ENCODE results near the gene BPIFB3. TPM values are rescaled to one million over a fixed set of nuclear protein-coding genes. Genes with fewer than 3 reads are reported as not detected.

BPIFB3 gene
- total and polyA plus RNA-seq, 2 of the 13 experiments (the other 11 are each of a cell fraction or from before 2014, with no cell fraction given), result 0.09 TPM; not detected in 1

DNA sequence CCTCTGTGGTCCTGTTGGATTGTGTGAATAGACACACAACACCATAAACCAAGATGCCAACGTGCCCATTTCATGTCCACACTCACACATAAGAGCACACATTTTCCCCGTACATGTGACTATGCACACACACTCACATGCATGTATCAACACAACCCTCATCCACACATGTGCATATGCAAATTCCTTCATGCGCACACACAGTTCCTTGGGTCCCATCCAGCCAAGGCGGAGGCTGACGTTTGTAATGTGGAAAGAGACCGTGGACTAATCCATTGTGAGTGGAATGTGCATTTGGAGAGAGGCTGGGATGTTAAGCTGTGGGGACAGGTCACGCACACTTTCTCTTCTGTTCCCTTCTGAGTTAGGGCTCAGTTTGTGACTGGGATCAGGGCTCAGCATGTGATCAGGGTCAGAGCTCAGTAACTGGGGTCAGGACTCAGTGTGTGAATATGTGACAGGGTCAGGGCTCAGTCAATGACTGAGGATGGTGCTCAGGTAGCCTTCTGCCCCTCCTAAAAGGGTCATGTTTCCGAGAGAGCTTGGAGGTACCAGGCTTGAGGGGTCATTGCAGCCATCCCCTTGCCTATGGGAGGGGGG, 46.8 kb upstream of the BPIFB3 start (continued):
- TF ChIP-seq, protein P1, sequence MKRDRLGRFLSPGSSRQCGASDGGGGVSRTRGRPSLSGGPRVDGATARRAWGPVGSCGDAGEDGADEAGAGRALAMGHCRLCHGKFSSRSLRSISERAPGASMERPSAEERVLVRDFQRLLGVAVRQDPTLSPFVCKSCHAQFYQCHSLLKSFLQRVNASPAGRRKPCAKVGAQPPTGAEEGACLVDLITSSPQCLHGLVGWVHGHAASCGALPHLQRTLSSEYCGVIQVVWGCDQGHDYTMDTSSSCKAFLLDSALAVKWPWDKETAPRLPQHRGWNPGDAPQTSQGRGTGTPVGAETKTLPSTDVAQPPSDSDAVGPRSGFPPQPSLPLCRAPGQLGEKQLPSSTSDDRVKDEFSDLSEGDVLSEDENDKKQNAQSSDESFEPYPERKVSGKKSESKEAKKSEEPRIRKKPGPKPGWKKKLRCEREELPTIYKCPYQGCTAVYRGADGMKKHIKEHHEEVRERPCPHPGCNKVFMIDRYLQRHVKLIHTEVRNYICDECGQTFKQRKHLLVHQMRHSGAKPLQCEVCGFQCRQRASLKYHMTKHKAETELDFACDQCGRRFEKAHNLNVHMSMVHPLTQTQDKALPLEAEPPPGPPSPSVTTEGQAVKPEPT (CRISPR knock-in tag; IDR thresholded peaks at IDR 0.05; ENCODE audit: low read depth), result 0 out of 2 replicates have a peak, but pooled peaks have one; percentile 6
- TF ChIP-seq GABPA (IDR thresholded peaks at IDR 0.05; ENCODE audit: low read depth, low read length), result no peak
- no peak for TF ChIP-seq GABPA (CRISPR knock-in tag; IDR thresholded peaks at IDR 0.05; ENCODE audit: low read depth)
- TF ChIP-seq, protein P2, sequence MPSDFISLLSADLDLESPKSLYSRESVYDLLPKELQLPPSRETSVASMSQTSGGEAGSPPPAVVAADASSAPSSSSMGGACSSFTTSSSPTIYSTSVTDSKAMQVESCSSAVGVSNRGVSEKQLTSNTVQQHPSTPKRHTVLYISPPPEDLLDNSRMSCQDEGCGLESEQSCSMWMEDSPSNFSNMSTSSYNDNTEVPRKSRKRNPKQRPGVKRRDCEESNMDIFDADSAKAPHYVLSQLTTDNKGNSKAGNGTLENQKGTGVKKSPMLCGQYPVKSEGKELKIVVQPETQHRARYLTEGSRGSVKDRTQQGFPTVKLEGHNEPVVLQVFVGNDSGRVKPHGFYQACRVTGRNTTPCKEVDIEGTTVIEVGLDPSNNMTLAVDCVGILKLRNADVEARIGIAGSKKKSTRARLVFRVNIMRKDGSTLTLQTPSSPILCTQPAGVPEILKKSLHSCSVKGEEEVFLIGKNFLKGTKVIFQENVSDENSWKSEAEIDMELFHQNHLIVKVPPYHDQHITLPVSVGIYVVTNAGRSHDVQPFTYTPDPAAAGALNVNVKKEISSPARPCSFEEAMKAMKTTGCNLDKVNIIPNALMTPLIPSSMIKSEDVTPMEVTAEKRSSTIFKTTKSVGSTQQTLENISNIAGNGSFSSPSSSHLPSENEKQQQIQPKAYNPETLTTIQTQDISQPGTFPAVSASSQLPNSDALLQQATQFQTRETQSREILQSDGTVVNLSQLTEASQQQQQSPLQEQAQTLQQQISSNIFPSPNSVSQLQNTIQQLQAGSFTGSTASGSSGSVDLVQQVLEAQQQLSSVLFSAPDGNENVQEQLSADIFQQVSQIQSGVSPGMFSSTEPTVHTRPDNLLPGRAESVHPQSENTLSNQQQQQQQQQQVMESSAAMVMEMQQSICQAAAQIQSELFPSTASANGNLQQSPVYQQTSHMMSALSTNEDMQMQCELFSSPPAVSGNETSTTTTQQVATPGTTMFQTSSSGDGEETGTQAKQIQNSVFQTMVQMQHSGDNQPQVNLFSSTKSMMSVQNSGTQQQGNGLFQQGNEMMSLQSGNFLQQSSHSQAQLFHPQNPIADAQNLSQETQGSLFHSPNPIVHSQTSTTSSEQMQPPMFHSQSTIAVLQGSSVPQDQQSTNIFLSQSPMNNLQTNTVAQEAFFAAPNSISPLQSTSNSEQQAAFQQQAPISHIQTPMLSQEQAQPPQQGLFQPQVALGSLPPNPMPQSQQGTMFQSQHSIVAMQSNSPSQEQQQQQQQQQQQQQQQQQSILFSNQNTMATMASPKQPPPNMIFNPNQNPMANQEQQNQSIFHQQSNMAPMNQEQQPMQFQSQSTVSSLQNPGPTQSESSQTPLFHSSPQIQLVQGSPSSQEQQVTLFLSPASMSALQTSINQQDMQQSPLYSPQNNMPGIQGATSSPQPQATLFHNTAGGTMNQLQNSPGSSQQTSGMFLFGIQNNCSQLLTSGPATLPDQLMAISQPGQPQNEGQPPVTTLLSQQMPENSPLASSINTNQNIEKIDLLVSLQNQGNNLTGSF (CRISPR knock-in tag; IDR thresholded peaks at IDR 0.05), result no peak
- TF ChIP-seq, protein P3, sequence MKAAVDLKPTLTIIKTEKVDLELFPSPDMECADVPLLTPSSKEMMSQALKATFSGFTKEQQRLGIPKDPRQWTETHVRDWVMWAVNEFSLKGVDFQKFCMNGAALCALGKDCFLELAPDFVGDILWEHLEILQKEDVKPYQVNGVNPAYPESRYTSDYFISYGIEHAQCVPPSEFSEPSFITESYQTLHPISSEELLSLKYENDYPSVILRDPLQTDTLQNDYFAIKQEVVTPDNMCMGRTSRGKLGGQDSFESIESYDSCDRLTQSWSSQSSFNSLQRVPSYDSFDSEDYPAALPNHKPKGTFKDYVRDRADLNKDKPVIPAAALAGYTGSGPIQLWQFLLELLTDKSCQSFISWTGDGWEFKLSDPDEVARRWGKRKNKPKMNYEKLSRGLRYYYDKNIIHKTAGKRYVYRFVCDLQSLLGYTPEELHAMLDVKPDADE (CRISPR knock-in tag; IDR thresholded peaks at IDR 0.05), result no peak
- TF ChIP-seq KDM5B (CRISPR knock-in tag; IDR thresholded peaks at IDR 0.05; ENCODE audit: borderline replicate concordance), result no peak
- TF ChIP-seq ZNF674 (CRISPR knock-in tag; IDR thresholded peaks at IDR 0.05; ENCODE audit: low read depth), result peak; percentile 37; the same call in 1 of the 2 replicates
- no peak for TF ChIP-seq ELK4 (CRISPR knock-in tag; IDR thresholded peaks at IDR 0.05; ENCODE audit: borderline replicate concordance)
- TF ChIP-seq PRPF4 (IDR thresholded peaks at IDR 0.05; ENCODE audit: low read depth, low read length, poor library complexity, severe bottlenecking), result no peak
- no peak for TF ChIP-seq ZNF207 (IDR thresholded peaks at IDR 0.05; ENCODE audit: borderline replicate concordance)
- no peak for TF ChIP-seq ZNF484 (CRISPR knock-in tag; IDR thresholded peaks at IDR 0.05; ENCODE audit: borderline replicate concordance, low read depth)
- no peak for TF ChIP-seq ISX (CRISPR knock-in tag; conservative IDR thresholded peaks at IDR 0.05)
- TF ChIP-seq TAF1 (CRISPR knock-in tag; IDR thresholded peaks at IDR 0.05), result no peak
- no peak for TF ChIP-seq ZNF354B (CRISPR knock-in tag; IDR thresholded peaks at IDR 0.05)
- TF ChIP-seq RNF219 (CRISPR knock-in tag; IDR thresholded peaks at IDR 0.05), result peak; percentile 38; the same call in 1 of the 2 replicates
- TF ChIP-seq HNRNPK (IDR thresholded peaks at IDR 0.05; ENCODE audit: low read depth, low read length, poor library complexity, severe bottlenecking), result no peak
